Suppressor macrophage treated with lipopolysaccharide for 1 hour (primary cell): ENCODE measurements around the gene RFX6.

Source experiments
- DNase-seq, 3 donors: peaks; one replicate each; pipeline ENCODE4 v3.0.0-alpha.2; 2020 to 2022

Gene RFX6

DNA sequence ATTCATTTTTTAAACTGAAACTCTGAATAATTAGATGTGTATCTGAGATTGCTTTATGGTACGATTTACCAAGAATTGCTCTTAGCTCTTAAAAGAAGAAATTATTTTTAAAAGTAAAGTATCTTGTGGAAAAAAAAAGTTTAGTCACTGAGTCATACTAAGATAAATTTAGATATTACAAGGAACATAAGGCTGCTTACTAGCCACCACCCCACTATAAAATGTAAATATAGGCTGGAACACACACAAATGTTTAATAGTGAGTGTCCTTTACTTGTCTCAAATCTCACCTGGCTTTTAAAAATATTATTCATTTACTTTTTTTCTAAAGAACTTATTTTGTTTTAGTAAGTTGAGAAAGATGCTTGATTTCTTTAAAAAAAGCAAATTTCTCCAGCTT is 17.6 kb downstream of the RFX6 start:
- DNase-seq, result no peak

DNA sequence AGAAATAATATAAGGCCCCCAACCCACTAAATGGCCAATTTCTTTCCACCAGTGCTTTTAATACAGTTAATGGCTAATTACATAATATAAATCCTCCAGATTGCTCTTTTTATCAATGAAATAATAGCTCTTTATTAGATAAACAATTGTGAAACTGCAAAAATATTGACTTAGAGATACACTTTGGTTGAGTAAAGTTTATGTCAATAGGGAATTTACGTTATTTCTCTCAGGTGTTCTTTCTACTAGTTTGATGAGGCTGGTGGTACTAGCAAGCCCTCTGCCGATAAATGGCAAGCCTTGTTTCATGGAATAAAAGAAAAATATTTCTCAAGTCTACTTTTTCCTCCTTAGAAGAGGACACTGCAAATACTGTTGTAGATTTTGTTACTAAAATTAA is 18.9 kb downstream of the RFX6 start:
- DNase-seq, result no peak

DNA sequence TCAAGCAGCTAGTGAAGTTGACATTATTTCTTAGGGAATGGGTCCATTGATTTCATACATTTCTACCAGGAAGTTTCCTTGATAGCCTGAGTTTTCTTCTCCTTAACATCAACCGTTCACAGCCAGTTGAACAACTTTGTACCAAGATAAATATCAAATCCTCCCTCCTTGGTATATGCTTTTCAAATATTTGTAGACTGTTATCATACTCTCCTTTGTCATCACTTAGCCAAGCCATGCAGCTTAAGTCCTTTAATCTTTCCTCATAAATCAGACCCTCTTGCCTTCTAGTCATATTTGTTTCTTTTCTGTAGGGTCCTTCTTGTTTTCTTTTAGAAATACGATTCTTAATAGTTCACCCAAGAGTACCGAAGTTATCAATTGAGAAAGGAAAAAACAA is 25.6 kb downstream of the RFX6 start:
- DNase-seq, result no peak

DNA sequence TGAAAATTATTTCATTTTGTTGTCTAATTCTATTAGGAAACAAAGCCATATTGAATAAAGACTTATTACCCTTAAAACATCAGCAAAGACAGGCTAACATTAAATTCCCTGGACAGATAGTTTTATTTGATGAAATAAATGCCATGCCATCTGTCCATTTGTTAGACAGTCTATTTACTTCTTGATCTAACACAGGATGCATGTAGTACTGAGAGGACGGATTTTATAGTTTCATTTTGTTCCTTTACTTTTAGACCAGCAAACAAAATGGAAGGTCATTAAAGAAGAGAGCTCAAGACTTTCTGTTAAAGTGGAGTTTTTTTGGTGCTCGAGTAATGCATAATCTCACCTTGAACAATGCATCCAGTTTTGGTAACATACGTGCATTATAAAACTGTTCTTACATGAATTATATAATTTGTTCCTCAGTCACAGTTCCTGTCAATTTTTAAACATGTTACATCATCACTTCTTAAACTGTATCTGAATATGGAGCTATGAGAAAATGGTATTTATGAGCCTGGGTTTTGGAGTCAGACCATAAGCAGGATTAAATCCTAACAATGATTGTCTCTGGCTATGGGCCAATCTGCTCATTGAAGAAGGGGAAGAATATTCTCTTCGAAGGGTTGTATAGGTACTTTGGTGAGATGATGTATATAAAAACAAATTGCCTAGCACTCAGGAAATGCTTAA is 46.0 kb downstream of the RFX6 start:
- no peak for DNase-seq

DNA sequence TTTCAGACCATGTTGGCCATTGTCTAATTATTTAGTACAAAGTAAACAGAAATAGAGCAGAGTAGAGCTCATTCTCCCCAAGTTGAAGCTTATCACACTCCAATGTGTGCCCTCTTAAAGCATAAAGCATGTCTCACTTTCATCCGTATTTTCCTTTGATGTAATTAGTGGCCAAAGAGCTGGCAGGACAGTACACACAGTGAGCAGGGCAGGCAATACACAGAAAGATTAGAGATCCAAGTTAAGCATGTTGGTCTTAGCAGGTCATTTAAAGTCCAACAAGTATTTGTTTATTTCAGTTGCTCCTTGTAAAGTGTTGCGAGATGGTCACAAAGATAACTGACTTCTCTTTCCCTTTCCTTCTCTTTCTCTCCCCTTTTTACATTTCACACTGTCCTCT is 47.2 kb downstream of the RFX6 start:
- DNase-seq, result no peak

DNA sequence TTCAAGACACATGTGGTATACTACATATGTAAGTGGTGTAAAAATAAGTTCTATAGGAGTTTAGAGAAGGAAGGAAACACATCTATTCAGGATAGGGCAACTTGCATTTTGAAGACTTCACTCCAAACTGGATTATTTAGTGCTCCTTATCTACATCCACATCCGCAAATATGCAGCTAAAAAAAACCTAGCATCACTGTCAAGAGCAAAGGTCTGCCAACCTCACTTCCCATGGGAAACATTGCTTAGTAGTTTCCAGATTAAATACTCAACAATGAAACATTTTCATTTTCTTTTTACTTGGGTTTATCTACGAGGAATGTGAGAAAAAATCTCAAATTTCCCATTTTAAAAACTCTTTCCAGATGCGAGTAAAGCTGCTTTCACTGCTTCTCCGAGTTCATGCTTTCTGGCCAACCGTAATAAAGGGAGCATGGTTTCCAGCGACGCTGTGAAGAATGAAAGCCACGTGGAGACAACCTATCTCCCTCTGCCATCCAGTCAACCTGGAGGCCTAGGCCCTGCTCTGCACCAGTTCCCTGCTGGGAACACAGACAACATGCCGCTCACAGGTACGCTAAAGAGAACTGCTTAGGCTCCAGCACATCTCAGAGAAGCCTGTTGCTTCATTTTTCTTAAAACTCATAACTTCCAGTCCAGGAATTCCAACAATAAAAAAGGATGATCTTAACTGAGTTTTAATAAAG is 48.2 kb downstream of the RFX6 start:
- no peak for DNase-seq

DNA sequence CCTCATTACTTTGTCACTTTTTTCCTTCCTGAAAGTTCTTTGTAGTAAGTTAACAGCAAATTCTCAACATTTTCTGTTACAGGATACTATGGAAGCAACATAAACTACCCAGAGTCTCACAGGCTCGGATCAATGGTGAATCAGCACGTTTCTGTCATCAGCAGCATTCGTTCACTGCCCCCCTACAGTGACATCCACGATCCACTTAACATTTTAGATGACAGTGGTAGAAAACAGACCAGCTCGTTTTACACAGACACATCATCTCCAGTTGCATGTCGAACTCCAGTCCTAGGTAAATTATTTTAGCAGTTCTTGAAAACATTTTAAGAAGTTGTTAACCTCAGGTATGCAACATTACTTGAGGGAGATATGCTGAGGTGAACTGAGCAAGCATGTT is 51.6 kb downstream of the RFX6 start:
- DNase-seq, result no peak

DNA sequence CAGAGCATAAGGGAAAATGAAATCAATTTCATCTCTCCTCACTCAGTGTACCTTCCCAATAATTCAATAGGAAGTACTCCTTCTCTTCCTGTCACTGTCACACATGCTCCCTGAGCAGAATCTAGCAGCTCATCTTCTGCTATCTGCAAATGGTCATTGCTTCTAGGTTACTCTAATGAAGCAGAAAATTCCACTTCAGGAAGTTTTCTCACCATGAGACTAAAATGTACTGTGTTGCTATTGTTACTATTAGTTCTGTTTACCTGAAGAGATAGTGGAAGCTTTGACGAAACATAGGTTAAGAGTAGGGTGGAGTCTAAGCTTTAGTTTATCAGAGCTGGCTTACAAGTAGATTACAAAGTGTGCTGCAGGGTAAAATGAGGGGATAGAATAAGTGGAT is 52.8 kb downstream of the RFX6 start:
- no peak for DNase-seq

DNA sequence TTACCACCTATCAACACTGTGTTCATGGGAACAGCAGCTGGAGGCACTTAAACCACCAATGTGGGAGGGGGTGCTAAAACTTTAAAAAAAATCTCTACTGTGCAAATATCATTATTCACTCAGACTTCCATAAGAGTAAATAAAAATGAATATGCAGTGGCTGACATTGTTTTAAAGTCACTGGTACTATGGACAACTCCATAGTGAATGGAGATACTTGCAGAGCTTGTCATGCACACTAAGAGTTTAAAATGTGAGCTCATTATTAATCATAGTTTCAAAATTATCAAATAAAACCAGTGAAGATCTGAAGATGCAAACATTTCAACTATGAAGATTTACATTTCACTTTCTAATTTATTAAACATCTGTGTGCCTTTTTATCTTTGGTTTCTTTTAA is 54.4 kb downstream of the RFX6 start:
- no peak for DNase-seq

DNA sequence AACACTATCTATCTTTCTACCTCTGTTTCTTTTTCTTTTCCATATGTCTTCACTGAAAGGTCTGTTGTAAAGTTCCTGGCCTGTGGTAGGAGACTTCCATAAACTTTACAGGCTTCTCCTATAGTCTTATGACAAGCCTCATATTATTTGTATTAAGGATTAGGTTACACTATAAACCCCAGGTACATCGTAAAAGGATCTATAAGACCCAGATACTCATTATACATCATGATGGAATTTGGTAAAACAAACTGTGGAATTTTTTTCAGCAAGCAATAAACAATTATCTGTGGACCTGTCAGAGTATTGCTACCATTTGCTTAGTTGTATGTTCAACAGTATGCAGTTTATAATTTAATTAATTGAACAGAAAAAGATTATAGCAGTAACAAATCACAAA is 55.5 kb downstream of the RFX6 start:
- DNase-seq, result no peak

DNA sequence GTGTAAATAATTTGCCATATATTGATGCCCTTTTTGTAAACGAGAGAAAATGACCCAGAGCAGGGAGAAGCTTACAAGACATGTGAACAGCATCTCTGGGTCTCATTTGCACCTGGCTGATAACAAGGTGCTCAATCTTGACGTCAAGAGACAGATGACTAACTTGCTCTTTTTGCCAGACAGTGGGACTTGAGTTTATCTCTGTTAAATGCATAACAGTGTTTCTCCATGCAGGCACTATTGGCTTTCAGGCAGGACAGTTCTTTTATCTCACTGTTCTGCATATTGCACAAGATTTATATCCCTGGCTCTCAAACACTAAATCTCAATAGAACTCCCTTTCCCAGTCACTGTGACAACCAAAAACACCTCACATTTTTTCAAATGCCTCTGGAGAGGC is 56.4 kb downstream of the RFX6 start:
- no peak for DNase-seq

DNA sequence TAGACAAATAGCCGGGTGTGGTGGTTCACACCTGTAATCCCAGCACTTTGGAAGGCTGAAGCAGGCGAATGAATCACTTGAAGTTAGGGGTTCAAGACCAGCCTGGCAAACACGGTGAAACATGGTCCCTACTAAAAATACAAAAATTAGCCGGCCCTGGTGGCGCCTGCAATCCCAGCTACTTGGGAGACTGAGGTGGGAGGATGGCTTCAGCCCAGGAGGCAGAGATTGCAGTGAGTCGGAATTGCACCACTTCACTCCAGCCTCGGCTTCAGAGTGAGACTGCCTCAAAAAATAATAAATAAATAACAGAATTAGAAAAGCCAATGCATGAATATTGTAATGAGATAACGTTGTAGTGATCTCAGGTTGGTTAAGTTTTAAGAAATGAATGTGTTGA is 61.3 kb downstream of the RFX6 start:
- no peak for DNase-seq

DNA sequence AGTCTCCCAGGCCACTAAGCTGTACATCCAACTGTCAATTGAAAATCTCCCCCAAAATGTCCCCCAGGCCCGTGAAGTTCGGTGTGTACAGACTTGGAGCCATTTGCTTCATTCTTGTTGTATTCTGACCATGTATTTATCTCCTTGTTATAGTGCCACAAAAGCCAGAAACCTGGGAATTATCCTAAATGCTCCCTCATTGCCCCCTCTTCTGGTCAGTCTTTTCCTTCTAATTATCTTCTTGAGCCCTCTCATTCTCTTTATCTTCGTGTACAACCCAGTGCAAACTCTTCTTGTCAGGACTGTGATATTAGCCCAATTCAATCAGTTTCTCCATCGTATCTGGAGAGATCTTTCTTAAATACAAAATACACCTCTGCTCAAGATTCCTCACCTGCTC is 64.7 kb downstream of the RFX6 start:
- no peak for DNase-seq

DNA sequence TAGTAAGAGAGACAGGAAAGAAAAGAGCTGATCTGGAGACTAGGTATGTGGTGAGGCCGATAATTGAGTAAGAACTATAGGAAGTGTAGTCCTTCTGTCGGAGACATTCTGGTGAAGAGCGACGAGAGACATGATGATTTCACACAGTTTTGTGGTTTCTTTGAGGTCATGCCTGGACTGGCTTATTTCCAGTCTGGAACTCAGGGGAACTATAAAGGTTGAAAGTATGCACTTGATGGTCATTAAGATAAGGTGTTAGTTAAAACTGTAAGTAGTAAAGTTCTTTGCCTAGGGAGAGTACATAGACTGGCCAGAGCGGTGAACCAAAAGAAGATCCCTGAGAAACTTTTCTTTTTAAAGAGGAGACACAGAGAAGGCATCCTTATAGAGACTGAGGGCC is 68.8 kb downstream of the RFX6 start:
- DNase-seq, result no peak

DNA sequence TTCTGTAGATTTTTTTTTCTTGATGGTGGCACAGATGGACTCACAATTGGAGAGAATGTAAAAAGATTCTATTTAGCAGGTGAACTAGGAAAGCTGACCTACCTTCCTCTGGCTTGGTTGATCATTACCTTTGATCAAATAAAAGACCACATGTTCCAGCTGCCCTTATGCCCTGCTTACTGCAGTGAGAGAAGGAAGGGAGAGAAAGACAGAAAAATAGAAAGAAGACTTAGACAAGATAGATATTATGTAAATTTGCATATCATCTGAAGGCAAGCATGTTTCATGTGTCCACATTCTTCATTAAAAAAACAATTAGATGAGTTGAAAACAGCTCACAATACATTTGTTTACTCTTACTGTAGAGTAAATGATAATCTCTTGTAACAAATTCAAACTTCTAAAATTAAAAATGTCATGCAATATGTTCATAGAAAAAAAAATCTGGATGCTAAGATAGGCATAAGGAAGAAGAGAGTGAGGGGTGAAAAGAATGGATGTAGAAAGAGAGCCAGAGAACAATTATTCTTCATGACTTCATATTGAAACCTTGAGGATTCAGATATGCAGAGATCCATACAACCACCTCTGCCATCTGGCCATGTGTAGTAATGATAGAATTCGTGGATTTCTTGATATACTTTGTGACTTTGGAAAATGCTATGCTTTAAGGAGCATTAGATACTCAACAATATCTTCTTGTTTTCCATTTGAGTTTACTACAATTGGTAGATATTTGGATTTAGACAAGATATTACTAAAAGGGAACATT is 71.7 kb downstream of the RFX6 start:
- no peak for DNase-seq

DNA sequence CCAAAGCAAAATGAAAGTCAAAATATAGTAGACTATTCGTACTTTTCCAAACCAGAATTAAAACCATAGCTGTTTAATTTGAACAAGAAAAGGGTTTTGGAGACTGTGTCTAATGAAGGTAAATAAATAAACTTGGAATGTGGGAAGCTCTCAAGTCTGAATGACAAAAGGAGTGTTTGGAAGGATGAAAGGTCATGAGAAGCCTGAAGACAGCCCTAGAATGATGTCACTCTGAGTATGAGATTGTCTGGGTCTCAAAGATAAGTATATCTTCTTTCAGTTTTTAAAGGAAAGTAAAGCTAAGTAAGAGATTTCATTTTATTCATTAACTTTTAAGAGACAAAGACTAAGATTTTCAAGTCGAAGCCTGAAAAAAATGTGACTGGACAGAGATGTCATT is 72.9 kb downstream of the RFX6 start:
- DNase-seq, result no peak

DNA sequence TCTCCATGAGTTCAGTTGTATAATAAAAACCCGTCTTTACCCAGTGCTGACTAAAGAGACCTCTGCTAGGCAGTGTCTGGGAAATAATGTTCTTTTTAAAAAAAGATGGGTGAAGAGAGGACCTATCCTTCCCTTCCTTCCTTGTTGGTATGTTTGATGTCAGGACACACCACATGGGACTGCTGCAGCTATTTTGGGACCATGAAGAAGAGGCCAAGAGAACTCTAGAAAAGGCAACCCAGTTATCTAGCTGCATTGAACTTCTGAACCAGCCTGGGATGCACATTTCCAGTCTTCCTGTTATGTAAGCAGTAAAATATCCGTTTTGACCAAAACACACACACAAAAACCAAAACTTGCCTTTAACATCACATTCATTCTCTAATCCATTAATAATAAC is 77.3 kb downstream of the RFX6 start:
- DNase-seq, result no peak

DNA sequence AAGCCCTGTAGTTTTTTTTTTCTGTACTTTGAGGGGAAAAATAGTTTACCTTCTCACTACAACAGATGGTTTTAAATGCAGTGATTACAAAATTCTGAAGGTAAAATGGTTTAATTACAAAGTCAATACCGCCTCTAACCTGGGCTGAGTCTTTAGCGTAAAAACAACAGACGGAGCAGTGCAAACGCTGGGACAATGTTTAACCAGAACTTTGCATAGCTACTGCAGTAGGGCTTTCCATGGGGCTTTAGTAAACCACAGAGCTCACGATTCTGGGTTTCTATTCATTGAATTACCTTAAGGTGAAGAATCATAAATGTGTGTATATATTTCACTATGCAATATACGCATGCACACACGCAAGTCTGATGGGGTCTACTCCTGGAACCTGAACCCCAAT is 77.9 kb downstream of the RFX6 start:
- no peak for DNase-seq

DNA sequence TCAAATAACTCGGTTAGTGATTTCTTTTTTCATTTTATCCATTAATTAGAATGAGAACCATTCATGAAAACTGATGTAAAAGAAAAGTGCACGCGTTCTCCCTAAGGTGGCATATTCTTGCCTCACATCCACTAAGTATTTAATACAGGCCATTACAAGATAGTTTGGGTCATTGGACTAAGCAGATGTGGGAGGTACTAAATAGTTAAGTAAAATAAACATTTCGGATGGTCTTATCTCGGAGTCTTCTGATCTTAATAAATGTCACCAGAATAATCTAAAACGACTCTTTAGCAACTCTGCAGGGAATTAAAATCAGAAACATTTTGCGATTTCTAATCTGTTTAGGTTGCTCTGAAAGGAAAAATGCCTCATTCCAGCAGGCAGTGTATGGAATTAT is 78.7 kb downstream of the RFX6 start:
- no peak for DNase-seq

DNA sequence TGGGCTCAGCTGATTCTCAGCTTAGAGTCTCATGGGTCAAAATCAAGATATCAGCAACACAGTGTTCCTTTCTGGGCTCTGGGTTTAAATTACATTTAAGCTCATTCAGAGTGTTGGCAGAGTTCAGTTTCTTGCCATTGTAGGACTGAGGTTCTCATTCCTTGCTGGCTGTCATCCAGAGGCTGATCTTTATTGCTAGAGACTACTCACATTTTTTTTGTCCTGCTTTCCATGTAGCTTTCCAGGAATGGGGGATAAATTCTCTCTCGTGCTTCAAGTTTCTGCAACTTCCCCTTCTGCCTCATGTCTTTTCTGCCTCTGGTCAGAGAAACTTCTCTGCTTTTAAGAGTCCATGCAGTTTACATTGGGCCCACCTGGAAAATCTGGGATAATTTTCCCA is 86.9 kb downstream of the RFX6 start:
- DNase-seq, result no peak

DNA sequence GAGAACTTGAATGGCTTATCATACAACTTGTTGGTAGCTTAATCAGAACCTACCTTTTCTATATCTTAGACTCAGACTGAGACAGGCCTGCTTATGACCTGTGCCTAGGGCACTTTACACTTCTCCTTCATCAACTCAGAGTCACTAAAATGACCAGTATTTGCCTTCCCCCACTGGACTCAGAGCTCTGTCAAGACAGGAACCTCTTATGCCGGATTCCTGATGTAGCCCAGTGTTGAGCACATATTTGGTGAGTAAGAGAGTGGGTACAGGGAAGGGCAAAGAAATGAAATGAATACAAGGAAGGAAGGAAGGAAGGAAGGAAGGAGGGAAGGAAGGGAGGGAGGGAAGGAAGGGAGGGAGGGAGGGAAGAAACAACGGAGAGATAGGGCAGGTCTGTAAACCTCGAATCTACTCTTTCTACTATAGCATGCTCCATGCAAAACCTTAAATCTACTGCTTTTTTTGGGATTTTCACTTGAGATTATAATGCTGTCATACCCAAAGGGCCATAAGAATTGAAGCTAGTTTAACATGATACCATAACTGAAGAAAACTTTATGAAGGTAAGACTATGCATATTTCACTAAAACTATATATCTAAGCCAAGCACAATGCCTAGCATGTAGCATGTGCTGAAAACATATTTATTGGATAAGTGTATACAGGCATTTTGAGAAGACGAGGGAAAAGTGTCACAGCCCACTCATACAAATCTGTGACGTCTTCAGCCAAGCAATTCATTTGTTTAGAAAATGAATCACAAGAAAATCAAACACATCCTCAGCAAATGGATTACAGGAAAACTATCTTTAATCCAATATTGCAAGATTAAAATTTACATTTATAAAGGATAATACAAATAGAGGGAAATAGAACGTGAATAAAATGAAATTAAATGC is 89.9 kb downstream of the RFX6 start:
- no peak for DNase-seq

DNA sequence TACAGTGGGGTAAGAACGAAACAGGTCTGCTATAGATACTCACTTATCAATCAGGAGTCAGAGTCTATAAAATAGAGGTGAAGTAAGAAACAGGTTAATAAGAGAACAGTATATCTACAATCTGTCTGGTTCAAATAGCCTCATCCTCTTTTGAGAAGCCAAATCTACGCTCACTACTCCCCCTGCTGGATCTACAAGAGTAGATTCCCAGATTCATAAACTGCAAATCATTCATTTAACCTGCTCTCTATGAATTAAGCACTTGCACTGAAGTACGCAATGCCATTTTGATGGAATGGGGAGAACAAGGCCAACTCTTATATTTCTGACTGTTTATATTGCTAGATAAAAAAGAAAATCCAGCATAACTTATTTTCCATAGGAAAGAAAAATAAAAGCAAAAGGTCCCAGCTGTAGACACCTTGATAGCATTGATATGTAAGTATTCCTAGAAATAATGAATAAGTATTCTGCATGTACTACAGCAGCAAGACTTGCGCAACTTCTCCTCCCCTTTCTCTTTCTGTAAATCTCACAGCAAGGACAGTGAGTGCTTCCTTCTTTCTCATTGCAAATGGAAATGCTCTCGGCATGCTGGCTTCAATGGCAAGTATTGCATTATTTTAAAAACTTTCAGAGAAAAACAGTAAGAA is 92.3 kb downstream of the RFX6 start:
- peak; percentile 54 to 58 (median 55) for DNase-seq

DNA sequence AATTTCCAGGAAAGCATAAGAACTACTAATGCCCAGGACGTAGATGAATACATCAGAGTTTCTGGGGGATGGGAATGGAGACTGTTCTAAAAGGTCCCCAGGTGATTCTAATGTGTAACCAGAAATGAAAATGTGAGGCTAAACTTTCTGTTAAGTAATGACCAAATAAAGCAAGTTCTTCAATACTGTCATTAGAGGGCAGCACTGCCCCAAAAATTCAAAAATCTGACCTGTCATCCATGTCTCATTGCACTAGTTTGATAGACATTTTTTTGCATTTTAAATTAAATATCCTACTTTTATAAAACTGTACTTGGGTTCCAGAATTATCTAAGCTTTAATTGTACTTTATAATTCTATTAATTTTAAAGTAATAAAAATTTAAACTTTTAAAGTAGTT is 94.9 kb downstream of the RFX6 start:
- peak; percentile 35 to 68 (median 51) for DNase-seq
